GM12878 (cell line): ENCODE measurements around the gene MYCBP. TPM values are rescaled to one million over a fixed set of nuclear protein-coding genes. Genes with fewer than 3 reads are reported as not detected.

Source experiments
- MXI1 ChIP-seq: fragments of 150-350 bp; IDR thresholded peaks from 2 replicates; pipeline ENCODE4 v1.6.1; 2011; ENCODE audit warnings: low read depth, mild to moderate bottlenecking, inconsistent platforms, low read length, improper control_type of control experiment
- NFIC ChIP-seq: IDR thresholded peaks from 2 replicates; pipeline ENCODE4 v1.6.1; 2012; ENCODE audit warnings: low read depth, mild to moderate bottlenecking, inconsistent platforms, low read length, moderate library complexity
- NFYB ChIP-seq: IDR thresholded peaks from 2 replicates; pipeline ENCODE4 v1.6.1; 2011; ENCODE audit warnings: low read depth, mild to moderate bottlenecking, low read length, improper control_type of control experiment, moderate library complexity; ENCODE audit not compliant: insufficient read depth
- NR2C1 ChIP-seq: fragments of 450-650 bp; IDR thresholded peaks from 2 replicates; pipeline ENCODE4 v1.6.1; 2017; ENCODE audit warnings: antibody characterized with exemption, mild to moderate bottlenecking, moderate library complexity
- RCOR1 ChIP-seq: conservative IDR thresholded peaks from 2 replicates; pipeline ENCODE4 v1.6.1; 2012; ENCODE audit warnings: low read depth, low read length, improper control_type of control experiment
- TCF12 ChIP-seq: IDR thresholded peaks from 2 replicates; pipeline ENCODE4 v1.6.1; 2011; ENCODE audit warnings: low read depth, mild to moderate bottlenecking, low read length
- polyA plus RNA-seq, 11 experiments: library from polyadenylated mRNA; depleted of rRNA in 4 of 11; unstranded in 6 of 11; stranded (reverse) in 5 of 11; fragments of >200 nt; fragmentation: Nextera tagmentation in 4 of 11; fragmentation: Illumina TruSeq in 1 of 11; extraction: Ambion mirVana in 4 of 11; extraction: Trizol in 1 of 11; gene quantifications; 1 replicate in 1 of 11; 2 replicates in 10 of 11; pipeline versions ENCODE4 v1.2.1 to v1.2.3, GENCODE V29; 2011 to 2016; ENCODE audit warnings: inconsistent platforms in 2 of 11, missing spikeins in 2 of 11, low read depth in 1 of 11
- total RNA-seq, 4 experiments: library from RNA; depleted of rRNA in 3 of 4; stranded (reverse); fragments of >200 nt in 3 of 4; fragmentation: Illumina TruSeq in 1 of 4; extraction: Trizol in 1 of 4; gene quantifications; 2 replicates each; pipeline versions ENCODE4 v1.2.1 to v1.2.3, GENCODE V29; 2013 to 2021
- TF ChIP-seq, protein P1 (sequence below): fragments of 450-650 bp; IDR thresholded peaks from 2 replicates; pipeline ENCODE4 v1.6.1; 2016; ENCODE audit warnings: mild to moderate bottlenecking
- TF ChIP-seq, protein P2 (sequence below): fragments of 450-650 bp; IDR thresholded peaks from 2 replicates; pipeline ENCODE4 v1.6.1; 2017; ENCODE audit warnings: mild to moderate bottlenecking
- TF ChIP-seq, protein P3 (sequence below): IDR thresholded peaks from 2 replicates; pipeline ENCODE4 v1.6.1; 2012; ENCODE audit warnings: mild to moderate bottlenecking, low read depth, low read length
- TF ChIP-seq, protein P4 (sequence below): fragments of 450-650 bp; IDR thresholded peaks from 2 replicates; pipeline ENCODE4 v1.6.1; 2017; ENCODE audit warnings: mild to moderate bottlenecking, moderate library complexity
- TF ChIP-seq, protein P5 (sequence below): fragments of 150-350 bp; IDR thresholded peaks from 2 replicates; pipeline ENCODE4 v1.6.1; 2014; ENCODE audit warnings: mild to moderate bottlenecking, low read depth, low read length
- TF ChIP-seq, protein P6 (sequence below): IDR thresholded peaks from 2 replicates; pipeline ENCODE4 v1.6.1; 2011; ENCODE audit warnings: borderline replicate concordance, low read depth, mild to moderate bottlenecking, moderate library complexity, low read length; ENCODE audit not compliant: insufficient read depth, poor library complexity, severe bottlenecking

MYCBP gene
- total and polyA plus RNA-seq, 10 of the 15 experiments (the other 5 are each of a cell fraction or from before 2014, with no cell fraction given): 26.1 to 210 (median 43.1) TPM

DNA sequence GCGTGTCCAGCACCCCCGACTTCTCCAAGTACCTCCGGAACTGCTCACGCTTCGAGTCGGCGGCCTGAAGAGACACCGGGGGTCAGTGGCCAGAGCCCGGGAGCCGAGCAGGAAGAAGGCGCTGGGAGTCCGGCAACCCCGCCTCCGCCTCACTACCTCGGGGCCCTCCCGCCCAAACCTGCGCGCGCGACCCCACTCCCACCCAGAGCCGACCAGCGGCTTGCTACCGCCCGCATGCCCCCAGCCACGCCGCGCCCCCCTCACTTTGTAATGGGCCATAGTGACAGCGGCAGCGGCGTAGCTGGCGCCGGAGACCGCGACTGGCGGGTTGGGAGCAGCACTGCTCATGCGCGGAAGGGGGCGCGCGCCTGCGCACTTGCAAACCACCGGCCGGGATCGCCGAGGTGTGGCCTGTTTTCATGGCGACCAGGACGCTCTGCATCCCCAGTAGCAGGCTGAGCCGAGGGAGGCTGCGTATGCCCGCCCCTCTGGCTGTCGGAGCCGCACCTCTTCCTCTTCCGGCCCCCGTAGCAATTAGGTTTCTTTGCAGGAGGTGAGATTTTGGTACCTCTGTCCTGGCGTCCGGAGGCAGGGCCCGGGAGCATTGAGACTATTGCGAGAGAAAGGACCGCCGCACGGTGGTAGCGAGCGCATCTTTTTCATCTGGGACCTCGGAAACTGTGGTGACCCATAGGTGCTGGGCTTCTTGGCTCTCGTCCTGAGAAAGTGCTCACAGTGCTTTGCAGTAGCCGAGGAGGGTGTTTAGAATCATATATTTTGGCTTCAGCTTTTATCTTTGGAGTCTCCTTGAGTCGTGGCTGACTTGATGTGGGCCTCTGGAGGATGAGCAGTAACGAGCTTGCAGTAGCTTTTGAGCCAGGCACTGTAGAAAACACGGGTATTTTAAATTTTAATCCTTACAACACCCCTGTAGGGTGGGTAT is at the start of gene MYCBP (continued):
- no peak for TF ChIP-seq NFYB
- TF ChIP-seq, protein P1, sequence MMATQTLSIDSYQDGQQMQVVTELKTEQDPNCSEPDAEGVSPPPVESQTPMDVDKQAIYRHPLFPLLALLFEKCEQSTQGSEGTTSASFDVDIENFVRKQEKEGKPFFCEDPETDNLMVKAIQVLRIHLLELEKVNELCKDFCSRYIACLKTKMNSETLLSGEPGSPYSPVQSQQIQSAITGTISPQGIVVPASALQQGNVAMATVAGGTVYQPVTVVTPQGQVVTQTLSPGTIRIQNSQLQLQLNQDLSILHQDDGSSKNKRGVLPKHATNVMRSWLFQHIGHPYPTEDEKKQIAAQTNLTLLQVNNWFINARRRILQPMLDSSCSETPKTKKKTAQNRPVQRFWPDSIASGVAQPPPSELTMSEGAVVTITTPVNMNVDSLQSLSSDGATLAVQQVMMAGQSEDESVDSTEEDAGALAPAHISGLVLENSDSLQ: peak; percentile 48; the same call in 1 of the 2 replicates
- TF ChIP-seq NR2C1: no peak
- TF ChIP-seq, protein P2, sequence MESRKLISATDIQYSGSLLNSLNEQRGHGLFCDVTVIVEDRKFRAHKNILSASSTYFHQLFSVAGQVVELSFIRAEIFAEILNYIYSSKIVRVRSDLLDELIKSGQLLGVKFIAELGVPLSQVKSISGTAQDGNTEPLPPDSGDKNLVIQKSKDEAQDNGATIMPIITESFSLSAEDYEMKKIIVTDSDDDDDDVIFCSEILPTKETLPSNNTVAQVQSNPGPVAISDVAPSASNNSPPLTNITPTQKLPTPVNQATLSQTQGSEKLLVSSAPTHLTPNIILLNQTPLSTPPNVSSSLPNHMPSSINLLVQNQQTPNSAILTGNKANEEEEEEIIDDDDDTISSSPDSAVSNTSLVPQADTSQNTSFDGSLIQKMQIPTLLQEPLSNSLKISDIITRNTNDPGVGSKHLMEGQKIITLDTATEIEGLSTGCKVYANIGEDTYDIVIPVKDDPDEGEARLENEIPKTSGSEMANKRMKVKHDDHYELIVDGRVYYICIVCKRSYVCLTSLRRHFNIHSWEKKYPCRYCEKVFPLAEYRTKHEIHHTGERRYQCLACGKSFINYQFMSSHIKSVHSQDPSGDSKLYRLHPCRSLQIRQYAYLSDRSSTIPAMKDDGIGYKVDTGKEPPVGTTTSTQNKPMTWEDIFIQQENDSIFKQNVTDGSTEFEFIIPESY: no peak
- TF ChIP-seq RCOR1: no peak
- TF ChIP-seq, protein P3, sequence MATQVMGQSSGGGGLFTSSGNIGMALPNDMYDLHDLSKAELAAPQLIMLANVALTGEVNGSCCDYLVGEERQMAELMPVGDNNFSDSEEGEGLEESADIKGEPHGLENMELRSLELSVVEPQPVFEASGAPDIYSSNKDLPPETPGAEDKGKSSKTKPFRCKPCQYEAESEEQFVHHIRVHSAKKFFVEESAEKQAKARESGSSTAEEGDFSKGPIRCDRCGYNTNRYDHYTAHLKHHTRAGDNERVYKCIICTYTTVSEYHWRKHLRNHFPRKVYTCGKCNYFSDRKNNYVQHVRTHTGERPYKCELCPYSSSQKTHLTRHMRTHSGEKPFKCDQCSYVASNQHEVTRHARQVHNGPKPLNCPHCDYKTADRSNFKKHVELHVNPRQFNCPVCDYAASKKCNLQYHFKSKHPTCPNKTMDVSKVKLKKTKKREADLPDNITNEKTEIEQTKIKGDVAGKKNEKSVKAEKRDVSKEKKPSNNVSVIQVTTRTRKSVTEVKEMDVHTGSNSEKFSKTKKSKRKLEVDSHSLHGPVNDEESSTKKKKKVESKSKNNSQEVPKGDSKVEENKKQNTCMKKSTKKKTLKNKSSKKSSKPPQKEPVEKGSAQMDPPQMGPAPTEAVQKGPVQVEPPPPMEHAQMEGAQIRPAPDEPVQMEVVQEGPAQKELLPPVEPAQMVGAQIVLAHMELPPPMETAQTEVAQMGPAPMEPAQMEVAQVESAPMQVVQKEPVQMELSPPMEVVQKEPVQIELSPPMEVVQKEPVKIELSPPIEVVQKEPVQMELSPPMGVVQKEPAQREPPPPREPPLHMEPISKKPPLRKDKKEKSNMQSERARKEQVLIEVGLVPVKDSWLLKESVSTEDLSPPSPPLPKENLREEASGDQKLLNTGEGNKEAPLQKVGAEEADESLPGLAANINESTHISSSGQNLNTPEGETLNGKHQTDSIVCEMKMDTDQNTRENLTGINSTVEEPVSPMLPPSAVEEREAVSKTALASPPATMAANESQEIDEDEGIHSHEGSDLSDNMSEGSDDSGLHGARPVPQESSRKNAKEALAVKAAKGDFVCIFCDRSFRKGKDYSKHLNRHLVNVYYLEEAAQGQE: no peak
- TF ChIP-seq, protein P4, sequence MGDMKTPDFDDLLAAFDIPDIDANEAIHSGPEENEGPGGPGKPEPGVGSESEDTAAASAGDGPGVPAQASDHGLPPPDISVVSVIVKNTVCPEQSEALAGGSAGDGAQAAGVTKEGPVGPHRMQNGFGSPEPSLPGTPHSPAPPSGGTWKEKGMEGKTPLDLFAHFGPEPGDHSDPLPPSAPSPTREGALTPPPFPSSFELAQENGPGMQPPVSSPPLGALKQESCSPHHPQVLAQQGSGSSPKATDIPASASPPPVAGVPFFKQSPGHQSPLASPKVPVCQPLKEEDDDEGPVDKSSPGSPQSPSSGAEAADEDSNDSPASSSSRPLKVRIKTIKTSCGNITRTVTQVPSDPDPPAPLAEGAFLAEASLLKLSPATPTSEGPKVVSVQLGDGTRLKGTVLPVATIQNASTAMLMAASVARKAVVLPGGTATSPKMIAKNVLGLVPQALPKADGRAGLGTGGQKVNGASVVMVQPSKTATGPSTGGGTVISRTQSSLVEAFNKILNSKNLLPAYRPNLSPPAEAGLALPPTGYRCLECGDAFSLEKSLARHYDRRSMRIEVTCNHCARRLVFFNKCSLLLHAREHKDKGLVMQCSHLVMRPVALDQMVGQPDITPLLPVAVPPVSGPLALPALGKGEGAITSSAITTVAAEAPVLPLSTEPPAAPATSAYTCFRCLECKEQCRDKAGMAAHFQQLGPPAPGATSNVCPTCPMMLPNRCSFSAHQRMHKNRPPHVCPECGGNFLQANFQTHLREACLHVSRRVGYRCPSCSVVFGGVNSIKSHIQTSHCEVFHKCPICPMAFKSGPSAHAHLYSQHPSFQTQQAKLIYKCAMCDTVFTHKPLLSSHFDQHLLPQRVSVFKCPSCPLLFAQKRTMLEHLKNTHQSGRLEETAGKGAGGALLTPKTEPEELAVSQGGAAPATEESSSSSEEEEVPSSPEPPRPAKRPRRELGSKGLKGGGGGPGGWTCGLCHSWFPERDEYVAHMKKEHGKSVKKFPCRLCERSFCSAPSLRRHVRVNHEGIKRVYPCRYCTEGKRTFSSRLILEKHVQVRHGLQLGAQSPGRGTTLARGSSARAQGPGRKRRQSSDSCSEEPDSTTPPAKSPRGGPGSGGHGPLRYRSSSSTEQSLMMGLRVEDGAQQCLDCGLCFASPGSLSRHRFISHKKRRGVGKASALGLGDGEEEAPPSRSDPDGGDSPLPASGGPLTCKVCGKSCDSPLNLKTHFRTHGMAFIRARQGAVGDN: no peak
- TF ChIP-seq, protein P5, sequence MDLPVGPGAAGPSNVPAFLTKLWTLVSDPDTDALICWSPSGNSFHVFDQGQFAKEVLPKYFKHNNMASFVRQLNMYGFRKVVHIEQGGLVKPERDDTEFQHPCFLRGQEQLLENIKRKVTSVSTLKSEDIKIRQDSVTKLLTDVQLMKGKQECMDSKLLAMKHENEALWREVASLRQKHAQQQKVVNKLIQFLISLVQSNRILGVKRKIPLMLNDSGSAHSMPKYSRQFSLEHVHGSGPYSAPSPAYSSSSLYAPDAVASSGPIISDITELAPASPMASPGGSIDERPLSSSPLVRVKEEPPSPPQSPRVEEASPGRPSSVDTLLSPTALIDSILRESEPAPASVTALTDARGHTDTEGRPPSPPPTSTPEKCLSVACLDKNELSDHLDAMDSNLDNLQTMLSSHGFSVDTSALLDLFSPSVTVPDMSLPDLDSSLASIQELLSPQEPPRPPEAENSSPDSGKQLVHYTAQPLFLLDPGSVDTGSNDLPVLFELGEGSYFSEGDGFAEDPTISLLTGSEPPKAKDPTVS: no peak
- TF ChIP-seq, protein P6, sequence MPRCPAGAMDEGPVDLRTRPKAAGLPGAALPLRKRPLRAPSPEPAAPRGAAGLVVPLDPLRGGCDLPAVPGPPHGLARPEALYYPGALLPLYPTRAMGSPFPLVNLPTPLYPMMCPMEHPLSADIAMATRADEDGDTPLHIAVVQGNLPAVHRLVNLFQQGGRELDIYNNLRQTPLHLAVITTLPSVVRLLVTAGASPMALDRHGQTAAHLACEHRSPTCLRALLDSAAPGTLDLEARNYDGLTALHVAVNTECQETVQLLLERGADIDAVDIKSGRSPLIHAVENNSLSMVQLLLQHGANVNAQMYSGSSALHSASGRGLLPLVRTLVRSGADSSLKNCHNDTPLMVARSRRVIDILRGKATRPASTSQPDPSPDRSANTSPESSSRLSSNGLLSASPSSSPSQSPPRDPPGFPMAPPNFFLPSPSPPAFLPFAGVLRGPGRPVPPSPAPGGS: no peak
- peak; percentile 89 for TF ChIP-seq MXI1
- TF ChIP-seq NFIC: no peak
- TF ChIP-seq TCF12: no peak
